ENCODE measurements around the gene IFNLR1.

GRCh38 chr1:24157918-24158481 is 29.1 kb downstream of the IFNLR1 start:
- TF ChIP-seq CTCF (IDR thresholded peaks at IDR 0.05; ENCODE audit: poor library complexity): no peak
- no peak for TF ChIP-seq EZH2 (IDR thresholded peaks at IDR 0.05; ENCODE audit: borderline replicate concordance)
